ENCODE data around the gene RYR1.
A peak's percentile ranks its signal among the peaks of the same experiment; 100 is the strongest.

Gene RYR1

GRCh38 chr19:38634757-38635482 lies 201.4 kb downstream of the RYR1 start (continued):
- TF ChIP-seq ZBTB10 (tag by site-specific recombination; IDR thresholded peaks at IDR 0.05) (peak; percentile 29; the same call in 1 of the 2 replicates), ZEB2 (tag by site-specific recombination; IDR thresholded peaks at IDR 0.05) (no peak), REST (tag by site-specific recombination; IDR thresholded peaks at IDR 0.05) (peak; percentile 59), ZBTB20 (tag by site-specific recombination; IDR thresholded peaks at IDR 0.05) (no peak; the same call in 1 of the 2 replicates), ZNF658 (tag by site-specific recombination; IDR thresholded peaks at IDR 0.05) (no peak), BCL11A (tag by site-specific recombination; IDR thresholded peaks at IDR 0.05; ENCODE audit: low read depth) (no peak), ZNF292 (tag by site-specific recombination; IDR thresholded peaks at IDR 0.05; ENCODE audit: borderline replicate concordance, low read depth) (no peak), MYNN (tag by site-specific recombination; IDR thresholded peaks at IDR 0.05; ENCODE audit: borderline replicate concordance) (no peak), ZBTB6 (tag by site-specific recombination; IDR thresholded peaks at IDR 0.05) (no peak), ZNF558 (tag by site-specific recombination; IDR thresholded peaks at IDR 0.05) (no peak), CTCF (tag by site-specific recombination; IDR thresholded peaks at IDR 0.05) (peak; percentile 96), ELK4 (IDR thresholded peaks at IDR 0.05; ENCODE audit: borderline replicate concordance, low read depth, low read length) (no peak), YY2 (tag by site-specific recombination; IDR thresholded peaks at IDR 0.05) (no peak), ZNF580 (tag by site-specific recombination; IDR thresholded peaks at IDR 0.05) (no peak), ZNF544 (tag by site-specific recombination; IDR thresholded peaks at IDR 0.05) (no peak), ATF2 (tag by site-specific recombination; IDR thresholded peaks at IDR 0.05; ENCODE audit: low read depth) (no peak), ZNF37A (tag by site-specific recombination; IDR thresholded peaks at IDR 0.05) (no peak), ZNF362 (tag by site-specific recombination; IDR thresholded peaks at IDR 0.05) (no peak), ZNF184 (tag by site-specific recombination; IDR thresholded peaks at IDR 0.05) (no peak), ZNF221 (tag by site-specific recombination; IDR thresholded peaks at IDR 0.05; ENCODE audit: borderline replicate concordance) (no peak), ZNF335 (tag by site-specific recombination; conservative IDR thresholded peaks at IDR 0.05) (no peak), ZNF830 (tag by site-specific recombination; IDR thresholded peaks at IDR 0.05; ENCODE audit: low read depth) (no peak), ZNF843 (tag by site-specific recombination; IDR thresholded peaks at IDR 0.05) (peak; percentile 11; the same call in 1 of the 2 replicates), KLF10 (tag by site-specific recombination; IDR thresholded peaks at IDR 0.05) (no peak), ZNF624 (tag by site-specific recombination; IDR thresholded peaks at IDR 0.05) (no peak), ZNF777 (tag by site-specific recombination; IDR thresholded peaks at IDR 0.05; ENCODE audit: borderline replicate concordance) (no peak)

Measured in HEK293 (cell line).